Right lobe of liver (tissue), 4 donors: ENCODE results near the gene TRAF1.

Experiments
- CTCF ChIP-seq, 4 donors: fragments of 200-600 bp in 3 of 4; fragments of 450-650 bp in 1 of 4; IDR thresholded peaks; one replicate each; pipeline versions ENCODE4 v1.5.1 to v1.8.0; 2016 to 2022; ENCODE audit warnings: antibody characterized with exemption in 4 of 4, mild to moderate bottlenecking in 2 of 4
- POLR2A ChIP-seq: fragments of 450-650 bp; IDR thresholded peaks from one replicate; pipeline ENCODE4 v1.6.1; 2017; ENCODE audit warnings: antibody characterized with exemption, mild to moderate bottlenecking
- donor health status: DM: no; HTN: no; CAD: no.
- donor health status: DM: no; HTN: no; CAD: no.
- donor health status: DM: no; HTN: yes; CAD: no.

- TF ChIP-seq CTCF (IDR thresholded peaks at IDR 0.05) = no peak
- TF ChIP-seq POLR2A = peak; percentile 36
Measured at GRCh38 chr9:120935383-120935857, 8.8 kb upstream of the TRAF1 start.
